ENCODE data around the gene RNF115. TPM values are rescaled to one million over a fixed set of nuclear protein-coding genes. Genes with fewer than 3 reads are reported as not detected.

RNF115 gene
- total RNA-seq, 4 donors from 2014 or later, result 34.3 to 54.9 (median 39.9) TPM

DNA sequence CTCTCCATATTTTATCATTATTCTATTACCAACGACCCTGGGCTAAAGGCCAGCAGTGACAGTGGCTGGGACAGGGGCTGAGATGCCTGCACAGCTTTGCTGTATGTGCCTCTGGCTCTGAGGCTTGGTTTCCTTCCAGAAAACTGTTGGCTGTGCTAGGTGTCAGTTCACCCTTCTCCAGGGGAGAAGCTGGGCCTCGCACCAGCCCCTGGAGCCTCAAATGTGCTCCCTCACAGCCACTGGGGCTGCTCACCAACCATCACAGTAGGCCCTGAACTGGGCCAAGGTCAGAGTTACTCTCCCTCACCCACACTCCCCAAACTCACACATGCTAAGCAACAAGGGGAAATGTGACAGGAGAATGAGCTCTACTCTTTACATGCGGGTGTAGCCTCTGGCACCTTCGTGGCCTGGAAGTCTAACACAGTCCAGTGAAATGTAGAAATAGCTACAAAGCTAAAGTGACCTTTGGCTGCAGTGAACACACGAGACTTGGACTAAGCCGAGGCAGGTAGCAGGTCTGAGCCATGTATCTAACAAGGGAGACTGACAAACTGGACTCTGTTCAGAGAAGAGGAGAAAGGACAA, 109.3 kb downstream of the RNF115 start:
- TF ChIP-seq POLR2AphosphoS5 (IDR thresholded peaks at IDR 0.05), result no peak
- no peak for TF ChIP-seq POLR2A (IDR thresholded peaks at IDR 0.05)
- no peak for TF ChIP-seq EP300 (IDR thresholded peaks at IDR 0.05)
- TF ChIP-seq, protein P1, sequence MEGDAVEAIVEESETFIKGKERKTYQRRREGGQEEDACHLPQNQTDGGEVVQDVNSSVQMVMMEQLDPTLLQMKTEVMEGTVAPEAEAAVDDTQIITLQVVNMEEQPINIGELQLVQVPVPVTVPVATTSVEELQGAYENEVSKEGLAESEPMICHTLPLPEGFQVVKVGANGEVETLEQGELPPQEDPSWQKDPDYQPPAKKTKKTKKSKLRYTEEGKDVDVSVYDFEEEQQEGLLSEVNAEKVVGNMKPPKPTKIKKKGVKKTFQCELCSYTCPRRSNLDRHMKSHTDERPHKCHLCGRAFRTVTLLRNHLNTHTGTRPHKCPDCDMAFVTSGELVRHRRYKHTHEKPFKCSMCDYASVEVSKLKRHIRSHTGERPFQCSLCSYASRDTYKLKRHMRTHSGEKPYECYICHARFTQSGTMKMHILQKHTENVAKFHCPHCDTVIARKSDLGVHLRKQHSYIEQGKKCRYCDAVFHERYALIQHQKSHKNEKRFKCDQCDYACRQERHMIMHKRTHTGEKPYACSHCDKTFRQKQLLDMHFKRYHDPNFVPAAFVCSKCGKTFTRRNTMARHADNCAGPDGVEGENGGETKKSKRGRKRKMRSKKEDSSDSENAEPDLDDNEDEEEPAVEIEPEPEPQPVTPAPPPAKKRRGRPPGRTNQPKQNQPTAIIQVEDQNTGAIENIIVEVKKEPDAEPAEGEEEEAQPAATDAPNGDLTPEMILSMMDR (IDR thresholded peaks at IDR 0.05), result no peak
- peak overlapping the region in 3 of 4 donors; percentile 33 to 57 (median 54) for H3K27ac ChIP-seq
- no peaks in the 10 kb centered on the region for H3K27me3 ChIP-seq
- no peaks in the 10 kb centered on the region for H3K9me3 ChIP-seq
- no peak for ATAC-seq
- peaks cover 0 to 26% (median 0%) of the 10 kb centered on the region in 3 donors for H3K4me1 ChIP-seq
- WGBS, 2 donors (ENCODE audit: low coverage in 1 of 2), result 32 to 37% methylated on average over 2 of the region's 6 CpGs
- H3K4me3 ChIP-seq, result no peak overlapping the region
- no peaks in the 10 kb centered on the region for H3K36me3 ChIP-seq

DNA sequence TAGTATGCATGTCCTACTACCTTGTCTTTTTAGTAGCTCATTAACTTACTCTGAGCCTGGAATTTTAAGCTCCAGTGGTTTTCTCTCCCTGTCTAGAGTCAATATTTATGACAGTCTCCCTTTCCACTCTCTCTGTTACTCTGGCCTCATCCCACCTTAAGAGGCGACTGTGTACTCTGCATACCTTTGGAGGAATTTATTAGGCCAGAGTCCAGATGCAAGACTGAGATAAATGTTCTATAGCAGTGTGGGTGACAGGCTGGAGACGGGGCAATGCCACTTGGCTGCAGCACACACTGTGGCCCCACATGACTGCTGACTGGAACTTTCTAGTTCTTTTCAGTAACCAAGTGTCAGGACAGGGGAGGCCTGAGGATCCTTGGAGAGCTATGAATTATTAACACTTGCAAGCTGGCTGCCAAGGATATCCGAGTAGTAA, 112.7 kb downstream of the RNF115 start:
- 21 to 33% methylated on average over 2 of the region's 3 CpGs for WGBS, 2 donors (ENCODE audit: low coverage in 1 of 2)
- H3K4me1 ChIP-seq, result peaks cover 0 to 26% (median 0%) of the 10 kb centered on the region in 3 donors
- H3K27me3 ChIP-seq, result no peaks in the 10 kb centered on the region
- peak; percentile 39 for ATAC-seq
- H3K27ac ChIP-seq, result peak overlapping the region in 1 of 4 donors; percentile 31
- H3K9me3 ChIP-seq, result no peaks in the 10 kb centered on the region
- H3K36me3 ChIP-seq, result no peaks in the 10 kb centered on the region
- TF ChIP-seq, protein P1 (IDR thresholded peaks at IDR 0.05), result no peak
- TF ChIP-seq POLR2A (IDR thresholded peaks at IDR 0.05) (no peak), EP300 (IDR thresholded peaks at IDR 0.05) (no peak), POLR2AphosphoS5 (IDR thresholded peaks at IDR 0.05) (no peak)
- no peak overlapping the region for H3K4me3 ChIP-seq

DNA sequence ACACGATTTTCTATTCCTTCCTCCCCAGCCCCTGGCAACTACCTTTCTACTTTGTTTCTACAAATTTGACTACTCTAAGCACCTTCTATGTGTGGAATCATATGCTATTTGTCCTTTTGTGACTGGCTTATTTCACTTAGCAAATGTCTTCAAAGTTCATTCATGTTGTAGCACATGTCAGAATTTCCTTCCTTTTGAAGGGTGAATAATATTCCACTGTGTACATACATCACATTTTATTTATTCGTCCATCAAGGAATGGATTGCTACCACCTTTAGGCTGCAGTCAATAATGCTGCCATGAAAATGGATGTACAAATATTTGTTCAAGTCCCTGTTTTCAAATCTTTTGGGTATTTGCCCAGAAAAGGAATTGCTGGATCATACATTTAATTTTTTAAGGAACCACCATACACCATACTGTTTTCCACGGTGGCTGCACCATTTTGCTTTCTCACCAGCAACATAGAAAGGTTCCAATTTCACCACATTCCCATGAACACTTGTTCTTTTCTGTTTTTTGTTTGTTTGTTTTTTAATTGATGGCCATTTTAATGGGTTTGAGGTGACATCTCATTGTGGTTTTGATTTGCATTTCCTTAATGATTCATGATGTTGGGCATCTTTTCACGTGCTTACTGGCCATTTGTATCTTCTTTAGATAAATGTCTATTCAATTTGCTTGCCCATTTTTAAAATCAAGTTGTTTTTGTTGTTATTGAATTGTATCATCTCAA, 113.4 kb downstream of the RNF115 start:
- Histone ChIP-seq H3K36me3 (no peaks in the 10 kb centered on the region), H3K9me3 (no peaks in the 10 kb centered on the region), H3K4me3 (no peak overlapping the region), H3K4me1 (peaks cover 0 to 26% (median 0%) of the 10 kb centered on the region in 3 donors), H3K27ac (no peak overlapping the region), H3K27me3 (no peaks in the 10 kb centered on the region)
- TF ChIP-seq POLR2A (IDR thresholded peaks at IDR 0.05) (no peak), POLR2AphosphoS5 (IDR thresholded peaks at IDR 0.05) (no peak), EP300 (IDR thresholded peaks at IDR 0.05) (no peak)
- TF ChIP-seq, protein P1 (IDR thresholded peaks at IDR 0.05), result no peak
- no peak for ATAC-seq
- WGBS, 2 donors (ENCODE audit: low coverage in 1 of 2), result 65 to 82% methylated on average over 4 of the region's 4 CpGs

DNA sequence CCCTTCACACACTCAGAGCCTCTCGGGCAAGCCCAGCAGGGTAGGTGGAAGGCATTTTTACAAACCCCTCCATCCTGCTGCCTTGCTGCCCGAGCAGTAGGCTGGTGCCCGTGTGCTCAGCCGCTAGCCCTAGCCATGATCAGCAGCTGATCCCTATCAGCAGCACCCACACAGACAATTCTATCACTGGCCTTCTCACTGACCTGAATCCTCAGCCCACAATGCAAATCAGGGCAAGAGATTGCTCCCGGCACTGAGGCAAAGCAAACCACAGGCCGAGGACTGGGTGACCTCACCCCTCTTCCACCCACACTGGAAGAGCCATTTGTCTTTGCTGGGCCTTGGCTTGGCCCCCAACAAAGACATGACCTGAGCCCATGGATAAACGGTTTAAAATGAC, 115.8 kb downstream of the RNF115 start:
- no peak overlapping the region for H3K27ac ChIP-seq
- 44% methylated on average over 5 of the region's 7 CpGs; no CpG with 5 or more reads in 1 of the 2 donors for WGBS, 2 donors (ENCODE audit: low coverage in 1 of 2)
- H3K9me3 ChIP-seq, result no peaks in the 10 kb centered on the region
- no peak overlapping the region for H3K4me3 ChIP-seq
- H3K36me3 ChIP-seq, result no peaks in the 10 kb centered on the region
- no peaks in the 10 kb centered on the region for H3K27me3 ChIP-seq
- ATAC-seq, result no peak
- peaks cover 0 to 10% (median 0%) of the 10 kb centered on the region in 3 donors for H3K4me1 ChIP-seq
- TF ChIP-seq, protein P1 (IDR thresholded peaks at IDR 0.05), result no peak
- TF ChIP-seq EP300 (IDR thresholded peaks at IDR 0.05) (no peak), POLR2A (IDR thresholded peaks at IDR 0.05) (no peak), POLR2AphosphoS5 (IDR thresholded peaks at IDR 0.05) (no peak)

All from gastroesophageal sphincter (tissue), 4 donors.